HepG2 (cell line): Measurements from ENCODE around the gene KCNQ1OT1. TPM values are rescaled to one million over a fixed set of nuclear protein-coding genes. Genes with fewer than 3 reads are reported as not detected.

Experiments used
- FOXA1 ChIP-seq, 2 experiments: fragments of 450-650 bp in 1 of 2; sonication (generic) in 1 of 2; formaldehyde crosslinking in 1 of 2; IDR thresholded peaks; 2 replicates each; pipeline versions ENCODE4 v1.4.0 to v1.6.1; 2016 to 2020; ENCODE audit warnings: missing genetic modification reagents in 1 of 2
- FOXM1 ChIP-seq: sonication (generic); formaldehyde crosslinking; IDR thresholded peaks from 2 replicates; pipeline ENCODE4 v1.5.0; 2020; ENCODE audit warnings: missing genetic modification reagents
- FOXP4 ChIP-seq: sonication (generic); formaldehyde crosslinking; IDR thresholded peaks from 2 replicates; pipeline ENCODE4 v1.4.0; 2020; ENCODE audit warnings: missing genetic modification reagents
- GZF1 ChIP-seq: sonication (generic); formaldehyde crosslinking; IDR thresholded peaks from 2 replicates; pipeline ENCODE4 v1.5.1; 2020; ENCODE audit warnings: mild to moderate bottlenecking, missing genetic modification reagents
- MLX ChIP-seq: IDR thresholded peaks from 2 replicates; pipeline ENCODE4 v1.6.1; 2016
- MZF1 ChIP-seq: sonication (generic); formaldehyde crosslinking; IDR thresholded peaks from 2 replicates; pipeline ENCODE4 v1.8.1; 2023; ENCODE audit warnings: mild to moderate bottlenecking, missing genetic modification reagents, borderline replicate concordance
- RBM22 ChIP-seq: fragments of 200-400 bp; formaldehyde crosslinking; optimal IDR thresholded peaks from 2 replicates; pipeline ENCODE3; 2017; ENCODE audit warnings: mild to moderate bottlenecking, low read length, moderate library complexity
- ZFX ChIP-seq: sonication (generic); formaldehyde crosslinking; IDR thresholded peaks from 2 replicates; pipeline ENCODE4 v1.4.0; 2020; ENCODE audit warnings: mild to moderate bottlenecking, low read depth, missing genetic modification reagents, moderate library complexity
- ZNF160 ChIP-seq: sonication (generic); formaldehyde crosslinking; IDR thresholded peaks from 2 replicates; pipeline ENCODE4 v1.8.0; 2022; ENCODE audit warnings: mild to moderate bottlenecking, inconsistent platforms, missing genetic modification reagents
- ZNF20 ChIP-seq: sonication (generic); formaldehyde crosslinking; IDR thresholded peaks from 2 replicates; pipeline ENCODE4 v1.4.0; 2020; ENCODE audit warnings: mild to moderate bottlenecking, moderate library complexity, missing genetic modification reagents
- ZNF253 ChIP-seq: sonication (generic); formaldehyde crosslinking; IDR thresholded peaks from 2 replicates; pipeline ENCODE4 v1.8.0; 2022; ENCODE audit warnings: mild to moderate bottlenecking, missing genetic modification reagents, borderline replicate concordance
- ZSCAN25 ChIP-seq: sonication (generic); formaldehyde crosslinking; IDR thresholded peaks from 2 replicates; pipeline ENCODE4 v1.8.0; 2022; ENCODE audit warnings: mild to moderate bottlenecking, missing genetic modification reagents
- ZSCAN29 ChIP-seq: sonication (generic); formaldehyde crosslinking; conservative IDR thresholded peaks from 2 replicates; pipeline ENCODE4 v1.4.0; 2020; ENCODE audit warnings: mild to moderate bottlenecking, missing genetic modification reagents
- polyA plus RNA-seq, 8 experiments: library from polyadenylated mRNA; depleted of rRNA in 3 of 8; stranded (reverse) in 7 of 8; unstranded in 1 of 8; fragments of >200 nt; fragmentation: Illumina TruSeq in 4 of 8; extraction: Trizol in 4 of 8; gene quantifications; 2 replicates each; pipeline versions ENCODE4 v1.2.1 to v1.2.3, GENCODE V29; 2011 to 2016; ENCODE audit warnings: low read depth in 4 of 8, missing spikeins in 1 of 8, mixed read lengths in 1 of 8; ENCODE audit not compliant: insufficient read depth in 1 of 8
- total RNA-seq, 5 experiments: library from RNA; depleted of rRNA; stranded (reverse); fragments of >200 nt; fragmentation: Illumina TruSeq; extraction: Trizol; gene quantifications; 2 replicates each; pipeline ENCODE4 v1.2.3, GENCODE V29; 2016; ENCODE audit warnings: low read depth in 1 of 5
- TF ChIP-seq, protein P1 (sequence below), 2 experiments: sonication (generic) in 1 of 2; formaldehyde crosslinking in 1 of 2; IDR thresholded peaks; 2 replicates each; pipeline versions ENCODE4 v1.4.0 to v1.6.1; 2018 to 2020; ENCODE audit warnings: missing genetic modification reagents in 2 of 2, borderline replicate concordance in 1 of 2, low read depth in 1 of 2, mild to moderate bottlenecking in 1 of 2, missing biosample characterization in 1 of 2

Gene KCNQ1OT1
- total and polyA plus RNA-seq, 2 of the 13 experiments (the other 11 are each of a cell fraction or from before 2014, with no cell fraction given): 1.3 to 18.9 TPM

DNA sequence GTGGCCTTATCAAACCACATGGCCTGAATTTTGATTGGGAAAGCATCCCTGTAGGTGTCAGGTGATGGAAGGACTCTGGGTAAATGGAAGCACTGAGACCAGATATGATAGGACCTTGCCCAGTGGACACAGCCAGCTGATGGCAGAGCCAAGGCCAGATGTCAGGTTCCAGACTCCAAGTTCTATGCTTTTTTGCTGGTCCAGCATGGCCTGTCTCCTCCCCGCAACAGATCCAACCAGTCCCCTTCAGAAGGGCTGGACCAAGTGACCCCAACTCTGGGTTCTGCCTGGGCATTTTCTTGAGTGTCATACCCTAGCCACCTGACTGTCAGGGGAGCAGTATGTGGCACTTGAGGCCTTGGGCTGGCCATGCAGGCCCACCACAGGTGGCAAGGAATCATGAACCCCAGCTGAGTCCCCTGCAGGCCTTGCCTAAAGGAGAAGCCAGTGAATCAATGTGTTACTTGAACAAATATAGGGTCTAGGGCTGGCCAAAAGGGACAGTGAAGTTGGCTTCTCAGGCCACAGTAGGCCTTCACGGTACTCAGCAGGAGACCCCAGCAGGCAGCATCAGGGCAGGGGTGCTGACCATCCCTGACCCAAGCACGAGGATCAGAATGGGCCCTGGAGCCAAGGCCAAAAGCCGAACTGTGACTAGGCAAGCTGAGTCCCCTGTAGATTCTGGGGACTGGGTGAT is 27.1 kb downstream of the KCNQ1OT1 start (continued):
- TF ChIP-seq MZF1 (CRISPR knock-in tag) (no peak), ZFX (CRISPR knock-in tag) (0 out of 2 replicates have a peak, but pooled peaks have one; percentile 11), ZNF160 (no peak), FOXA1 (IDR thresholded peaks at IDR 0.05) (no peak), FOXA1 (CRISPR knock-in tag; IDR thresholded peaks at IDR 0.05) (no peak), ZNF253 (CRISPR knock-in tag) (no peak), ZSCAN29 (CRISPR knock-in tag) (no peak), ZSCAN25 (no peak), MLX (CRISPR knock-in tag) (no peak), FOXP4 (no peak), GZF1 (CRISPR knock-in tag) (no peak), ZNF20 (no peak), FOXM1 (CRISPR knock-in tag) (no peak), RBM22 (peak; percentile 64)
- TF ChIP-seq, protein P1, sequence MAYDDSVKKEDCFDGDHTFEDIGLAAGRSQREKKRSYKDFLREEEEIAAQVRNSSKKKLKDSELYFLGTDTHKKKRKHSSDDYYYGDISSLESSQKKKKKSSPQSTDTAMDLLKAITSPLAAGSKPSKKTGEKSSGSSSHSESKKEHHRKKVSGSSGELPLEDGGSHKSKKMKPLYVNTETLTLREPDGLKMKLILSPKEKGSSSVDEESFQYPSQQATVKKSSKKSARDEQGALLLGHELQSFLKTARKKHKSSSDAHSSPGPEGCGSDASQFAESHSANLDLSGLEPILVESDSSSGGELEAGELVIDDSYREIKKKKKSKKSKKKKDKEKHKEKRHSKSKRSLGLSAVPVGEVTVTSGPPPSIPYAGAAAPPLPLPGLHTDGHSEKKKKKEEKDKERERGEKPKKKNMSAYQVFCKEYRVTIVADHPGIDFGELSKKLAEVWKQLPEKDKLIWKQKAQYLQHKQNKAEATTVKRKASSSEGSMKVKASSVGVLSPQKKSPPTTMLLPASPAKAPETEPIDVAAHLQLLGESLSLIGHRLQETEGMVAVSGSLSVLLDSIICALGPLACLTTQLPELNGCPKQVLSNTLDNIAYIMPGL (CRISPR knock-in tag; IDR thresholded peaks at IDR 0.05; ENCODE audit: borderline replicate concordance in 1 of 2, low read depth in 1 of 2): no peak
